H9 (cell line): ENCODE measurements around the gene KIRREL3. TPM values are rescaled to one million over a fixed set of nuclear protein-coding genes. Genes with fewer than 3 reads are reported as not detected.
A peak's percentile ranks its signal among the peaks of the same experiment; 100 is the strongest.

ENCODE experiments used
- DNase-seq: peaks from one replicate; pipeline ENCODE4 v3.0.0-alpha.2; 2017
- H2AFZ ChIP-seq: one replicate; pipeline ENCODE4 v1.6.1; 2013; ENCODE audit warnings: mild to moderate bottlenecking, low read length, control low read depth, moderate library complexity
- H2AK5ac ChIP-seq: 2 replicates; pipeline ENCODE4 v1.6.1; 2013; ENCODE audit warnings: low read length, control low read depth, mixed read lengths; ENCODE audit not compliant: insufficient read length
- H2BK120ac ChIP-seq: one replicate; pipeline ENCODE4 v1.6.1; 2013; ENCODE audit warnings: low read depth, mild to moderate bottlenecking, low read length, control low read depth, inconsistent platforms; ENCODE audit not compliant: poor library complexity, severe bottlenecking
- H2BK12ac ChIP-seq: 2 replicates; pipeline ENCODE4 v1.6.1; 2013; ENCODE audit warnings: low read length, control low read depth, mixed read lengths, low read depth; ENCODE audit not compliant: insufficient read length
- H2BK15ac ChIP-seq: 2 replicates; pipeline ENCODE4 v1.6.1; 2013; ENCODE audit warnings: low read depth, low read length, control low read depth
- H2BK20ac ChIP-seq: one replicate; pipeline ENCODE4 v1.6.1; 2013; ENCODE audit warnings: low read depth, mild to moderate bottlenecking, low read length, control low read depth, inconsistent platforms; ENCODE audit not compliant: poor library complexity, severe bottlenecking
- H2BK5ac ChIP-seq: 2 replicates; pipeline ENCODE4 v1.6.1; 2013; ENCODE audit warnings: low read length, control low read depth, mixed read lengths; ENCODE audit not compliant: insufficient read length
- H3K14ac ChIP-seq: 2 replicates; pipeline ENCODE4 v1.6.1; 2013; ENCODE audit warnings: low read length, control low read depth; ENCODE audit not compliant: insufficient read depth
- H3K18ac ChIP-seq: 2 replicates; pipeline ENCODE4 v1.6.1; 2013; ENCODE audit warnings: low read depth, mild to moderate bottlenecking, mixed read lengths, low read length, control low read depth; ENCODE audit not compliant: insufficient read length
- H3K23ac ChIP-seq: 2 replicates; pipeline ENCODE4 v1.6.1; 2013; ENCODE audit warnings: low read length, control low read depth, mixed read lengths, low read depth; ENCODE audit not compliant: insufficient read length
- H3K23me2 ChIP-seq: 2 replicates; pipeline ENCODE4 v1.6.1; 2013; ENCODE audit warnings: low read depth, mild to moderate bottlenecking, mixed read lengths, low read length, control low read depth; ENCODE audit not compliant: insufficient read length, poor library complexity, severe bottlenecking
- H3K27ac ChIP-seq: 2 replicates; pipeline ENCODE4 v1.5.1; 2013; ENCODE audit warnings: low read length, control low read depth, mixed read lengths, low read depth; ENCODE audit not compliant: insufficient read length
- H3K27me3 ChIP-seq: 2 replicates; pipeline ENCODE4 v1.6.1; 2013; ENCODE audit warnings: low read length, control low read depth, inconsistent platforms; ENCODE audit not compliant: insufficient read depth
- H3K4ac ChIP-seq: 2 replicates; pipeline ENCODE4 v1.6.1; 2013; ENCODE audit warnings: low read depth, mild to moderate bottlenecking, control low read depth, inconsistent platforms, low read length, moderate library complexity
- H3K4me1 ChIP-seq: 2 replicates; pipeline ENCODE4 v1.6.1; 2013; ENCODE audit warnings: low read length, control low read depth, inconsistent platforms; ENCODE audit not compliant: insufficient read depth
- H3K4me2 ChIP-seq: 2 replicates; pipeline ENCODE4 v1.6.1; 2013; ENCODE audit warnings: low read length, control low read depth, mixed read lengths; ENCODE audit not compliant: insufficient read length, insufficient read depth
- H3K56ac ChIP-seq: 2 replicates; pipeline ENCODE4 v1.6.1; 2013; ENCODE audit warnings: low read depth, mild to moderate bottlenecking, mixed read lengths, low read length, control low read depth; ENCODE audit not compliant: insufficient read length
- H3K79me1 ChIP-seq: 2 replicates; pipeline ENCODE4 v1.6.1; 2013; ENCODE audit warnings: low read depth, mild to moderate bottlenecking, moderate library complexity, low read length, control low read depth, inconsistent platforms; ENCODE audit not compliant: insufficient read depth, poor library complexity, severe bottlenecking
- H3K79me2 ChIP-seq: 2 replicates; pipeline ENCODE4 v1.6.1; 2013; ENCODE audit warnings: low read length, control low read depth, inconsistent platforms; ENCODE audit not compliant: insufficient read depth
- H3K9ac ChIP-seq: 2 replicates; pipeline ENCODE4 v1.6.1; 2013; ENCODE audit warnings: low read length, control low read depth, mixed read lengths; ENCODE audit not compliant: insufficient read length; ENCODE audit errors: extremely low read depth
- H3K9me3 ChIP-seq: one replicate; pipeline ENCODE4 v1.6.1; 2013; ENCODE audit warnings: low read depth, low read length, inconsistent platforms; ENCODE audit not compliant: control insufficient read depth
- H3T11ph ChIP-seq: one replicate; pipeline ENCODE4 v1.6.1; 2013; ENCODE audit warnings: mild to moderate bottlenecking, low read length, control low read depth, inconsistent platforms
- H4K20me1 ChIP-seq: one replicate; pipeline ENCODE4 v1.6.1; 2013; ENCODE audit not compliant: control insufficient read depth, insufficient read length, insufficient read depth
- H4K5ac ChIP-seq: 2 replicates; pipeline ENCODE4 v1.6.1; 2013; ENCODE audit warnings: low read depth, mild to moderate bottlenecking, mixed read lengths, low read length, control low read depth; ENCODE audit not compliant: insufficient read length
- H4K8ac ChIP-seq: replicated peaks from 2 replicates; pipeline ENCODE4 v1.6.1; 2013; ENCODE audit warnings: low read length, control low read depth, mixed read lengths, low read depth; ENCODE audit not compliant: insufficient read length
- H4K91ac ChIP-seq: 2 replicates; pipeline ENCODE4 v1.6.1; 2013; ENCODE audit warnings: low read depth, mild to moderate bottlenecking, moderate library complexity, mixed read lengths, low read length, control low read depth; ENCODE audit not compliant: insufficient read length
- H3K27ac Mint-ChIP-seq, 3 experiments: 2 replicates in 2 of 3; 3 replicates in 1 of 3; pipeline ENCODE4 v1.8.0; 2020 to 2021; ENCODE audit warnings: mixed read lengths in 3 of 3, mild to moderate bottlenecking in 1 of 3, moderate library complexity in 1 of 3
- H3K27me3 Mint-ChIP-seq: 2 replicates; pipeline ENCODE4 v1.8.0; 2021; ENCODE audit warnings: low read depth, mild to moderate bottlenecking, moderate library complexity, mixed read lengths
- H3K36me3 Mint-ChIP-seq, 3 experiments: 2 replicates in 2 of 3; 3 replicates in 1 of 3; pipeline ENCODE4 v1.8.0; 2020 to 2021; ENCODE audit warnings: low read depth in 3 of 3, mixed read lengths in 3 of 3; ENCODE audit not compliant: insufficient read depth in 1 of 3
- H3K4me1 Mint-ChIP-seq, 2 experiments: 2 replicates each; pipeline ENCODE4 v1.8.0; 2020; ENCODE audit warnings: mixed read lengths in 2 of 2
- H3K4me3 Mint-ChIP-seq, 2 experiments: 2 replicates in 1 of 2; 3 replicates in 1 of 2; pipeline ENCODE4 v1.8.0; 2020 to 2021; ENCODE audit warnings: mild to moderate bottlenecking in 2 of 2, mixed read lengths in 2 of 2, moderate library complexity in 1 of 2
- H3K9me3 Mint-ChIP-seq, 2 experiments: 2 replicates in 1 of 2; 3 replicates in 1 of 2; pipeline ENCODE4 v1.8.0; 2020; ENCODE audit warnings: mild to moderate bottlenecking in 2 of 2, mixed read lengths in 2 of 2, moderate library complexity in 1 of 2
- CTCF ChIP-seq: fragments of 200-600 bp; sonication (generic); conservative IDR thresholded peaks from 3 replicates; pipeline ENCODE4 v1.8.0; 2021; ENCODE audit warnings: antibody characterized with exemption, mild to moderate bottlenecking
- WGBS: extraction: QIAGEN DNeasy Blood & Tissue Kit; methylation state at CpG from one replicate; pipeline ENCODE4 v1.1.7; 2013; ENCODE audit warnings: missing lambda C conversion rate, low lambda C conversion rate, mixed read lengths; ENCODE audit not compliant: insufficient read length; ENCODE audit errors: extremely low coverage; 5-methylcytosine and 5-hydroxymethylcytosine counted together
- total RNA-seq: library from RNA; stranded (reverse); gene quantifications from 2 replicates; pipeline ENCODE4 v1.2.1, GENCODE V29; 2021

The KIRREL3 gene
- total RNA-seq, 1 experiment from 2014 or later: 0.17 TPM

- Histone ChIP-seq H3K18ac (no peak overlapping the region), H3K9ac (no peak overlapping the region), H2BK120ac (no peak overlapping the region), H3K79me1 (no peaks in the 10 kb centered on the region), H4K8ac (no peak overlapping the region), H3K56ac (no peak overlapping the region), H2AFZ (no peak overlapping the region), H3K23ac (no peak overlapping the region), H3T11ph (no peak overlapping the region), H4K5ac (no peak overlapping the region), H2BK20ac (no peak overlapping the region), H2BK12ac (no peak overlapping the region), H3K27me3 (no peaks in the 10 kb centered on the region; the same call in 1 of the 2 replicates), H3K79me2 (no peaks in the 10 kb centered on the region), H2BK15ac (no peak overlapping the region), H2AK5ac (no peak overlapping the region), H4K91ac (no peak overlapping the region), H3K4me1 (no peaks in the 10 kb centered on the region), H2BK5ac (no peak overlapping the region), H4K20me1 (no peaks in the 10 kb centered on the region), H3K4ac (no peak overlapping the region), H3K23me2 (no peaks in the 10 kb centered on the region), H3K4me2 (no peak overlapping the region), H3K9me3 (no peaks in the 10 kb centered on the region), H3K27ac (no peak overlapping the region), H3K14ac (no peak overlapping the region)
- Mint-ChIP-seq H3K9me3 (no peaks in the 10 kb centered on the region), H3K27me3 (peaks cover 4% of the 10 kb centered on the region; the same call in 1 of the 2 replicates), H3K4me1 (no peaks in the 10 kb centered on the region), H3K36me3 (no peaks in the 10 kb centered on the region), H3K27ac (no peak overlapping the region), H3K4me3 (no peak overlapping the region)
- no peak for DNase-seq
- no CpG with 5 or more reads among the region's 6 CpGs for WGBS
- peak; percentile 40; the same call in 2 of the 3 replicates for TF ChIP-seq CTCF
Measured at GRCh38 chr11:126766440-126766839, 234.1 kb downstream of the KIRREL3 start.
